Measurements from ENCODE around the gene LRRC75A.

DNA sequence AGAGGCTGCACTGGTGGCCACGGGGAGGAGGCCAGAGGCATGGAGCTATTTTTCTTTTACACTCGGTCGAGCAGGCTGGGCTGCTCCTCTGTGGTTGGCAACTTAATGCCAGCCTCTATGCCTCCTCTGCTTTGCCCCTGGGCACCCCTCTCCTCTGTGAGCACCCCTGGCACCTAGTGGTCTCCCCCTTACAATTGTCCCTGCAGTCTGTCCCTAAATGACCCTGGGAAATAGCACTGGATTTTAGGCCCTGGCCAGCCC is 27.0 kb downstream of the LRRC75A start:
- TF ChIP-seq, protein P1, sequence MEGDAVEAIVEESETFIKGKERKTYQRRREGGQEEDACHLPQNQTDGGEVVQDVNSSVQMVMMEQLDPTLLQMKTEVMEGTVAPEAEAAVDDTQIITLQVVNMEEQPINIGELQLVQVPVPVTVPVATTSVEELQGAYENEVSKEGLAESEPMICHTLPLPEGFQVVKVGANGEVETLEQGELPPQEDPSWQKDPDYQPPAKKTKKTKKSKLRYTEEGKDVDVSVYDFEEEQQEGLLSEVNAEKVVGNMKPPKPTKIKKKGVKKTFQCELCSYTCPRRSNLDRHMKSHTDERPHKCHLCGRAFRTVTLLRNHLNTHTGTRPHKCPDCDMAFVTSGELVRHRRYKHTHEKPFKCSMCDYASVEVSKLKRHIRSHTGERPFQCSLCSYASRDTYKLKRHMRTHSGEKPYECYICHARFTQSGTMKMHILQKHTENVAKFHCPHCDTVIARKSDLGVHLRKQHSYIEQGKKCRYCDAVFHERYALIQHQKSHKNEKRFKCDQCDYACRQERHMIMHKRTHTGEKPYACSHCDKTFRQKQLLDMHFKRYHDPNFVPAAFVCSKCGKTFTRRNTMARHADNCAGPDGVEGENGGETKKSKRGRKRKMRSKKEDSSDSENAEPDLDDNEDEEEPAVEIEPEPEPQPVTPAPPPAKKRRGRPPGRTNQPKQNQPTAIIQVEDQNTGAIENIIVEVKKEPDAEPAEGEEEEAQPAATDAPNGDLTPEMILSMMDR (conservative IDR thresholded peaks at IDR 0.05 in 1 of 2, IDR thresholded peaks at IDR 0.05 in 1 of 2; ENCODE audit: low read depth in 1 of 2, low read length in 2 of 2): no peak
- TF ChIP-seq EZH2 (IDR thresholded peaks at IDR 0.05; ENCODE audit: low read length, missing control alignments): no peak
